GM12864 (cell line): Measurements from ENCODE around the gene AFAP1.

ENCODE experiments used
- DNase-seq: peaks from one replicate; pipeline ENCODE4 v3.0.0-alpha.2; 2011; ENCODE audit warnings: low read depth
- H3K4me3 ChIP-seq: 2 replicates; pipeline ENCODE4 v1.5.1; 2011; ENCODE audit warnings: mild to moderate bottlenecking, low read depth, low read length, control low read depth
- CTCF ChIP-seq: IDR thresholded peaks from 2 replicates; pipeline ENCODE4 v1.5.1; 2011; ENCODE audit warnings: low read depth, mild to moderate bottlenecking, moderate library complexity, low read length, control low read depth, inconsistent platforms; ENCODE audit errors: missing control alignments

AFAP1 gene

DNA sequence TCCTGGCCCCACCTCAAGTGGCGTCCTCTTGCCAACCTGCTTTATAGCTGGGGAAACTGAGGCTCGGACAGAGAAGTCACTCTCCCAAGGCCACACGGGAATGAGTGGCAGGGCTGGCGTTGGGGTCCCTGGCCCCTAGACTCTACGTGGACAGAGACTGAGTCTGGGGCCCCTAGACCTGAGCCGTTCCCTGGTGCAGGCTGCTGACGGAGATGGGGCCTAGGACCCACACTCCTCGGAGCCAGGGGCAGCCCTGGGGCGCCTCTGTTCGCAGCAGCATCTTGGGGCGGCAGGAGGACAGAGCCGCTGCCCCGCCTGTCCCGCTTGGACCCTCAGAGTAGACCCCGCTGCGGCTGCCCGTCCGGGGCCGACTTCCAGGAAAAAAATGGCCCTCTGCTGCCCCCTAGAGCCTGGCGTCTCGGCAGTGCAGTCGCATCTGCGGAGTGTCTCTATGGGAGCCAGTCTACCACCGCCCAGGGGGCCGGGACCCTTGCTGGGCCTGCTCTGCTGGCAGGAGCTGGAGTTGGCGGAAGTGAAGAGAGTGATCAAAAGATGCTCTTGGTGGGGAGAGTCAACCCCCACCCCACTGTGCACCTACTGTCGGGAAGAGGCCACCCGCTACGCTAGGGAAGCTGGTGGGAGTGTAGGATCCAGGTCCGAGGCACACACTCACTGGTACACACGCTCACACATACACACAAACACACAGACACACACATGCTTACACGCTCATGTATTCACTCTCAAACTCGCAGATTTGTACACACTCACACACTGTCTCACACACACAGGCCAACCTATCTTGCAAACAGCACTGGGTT, 220.1 kb downstream of the AFAP1 start:
- H3K4me3 ChIP-seq: no peak overlapping the region
- no peak for DNase-seq
- peak; percentile 76 for TF ChIP-seq CTCF

DNA sequence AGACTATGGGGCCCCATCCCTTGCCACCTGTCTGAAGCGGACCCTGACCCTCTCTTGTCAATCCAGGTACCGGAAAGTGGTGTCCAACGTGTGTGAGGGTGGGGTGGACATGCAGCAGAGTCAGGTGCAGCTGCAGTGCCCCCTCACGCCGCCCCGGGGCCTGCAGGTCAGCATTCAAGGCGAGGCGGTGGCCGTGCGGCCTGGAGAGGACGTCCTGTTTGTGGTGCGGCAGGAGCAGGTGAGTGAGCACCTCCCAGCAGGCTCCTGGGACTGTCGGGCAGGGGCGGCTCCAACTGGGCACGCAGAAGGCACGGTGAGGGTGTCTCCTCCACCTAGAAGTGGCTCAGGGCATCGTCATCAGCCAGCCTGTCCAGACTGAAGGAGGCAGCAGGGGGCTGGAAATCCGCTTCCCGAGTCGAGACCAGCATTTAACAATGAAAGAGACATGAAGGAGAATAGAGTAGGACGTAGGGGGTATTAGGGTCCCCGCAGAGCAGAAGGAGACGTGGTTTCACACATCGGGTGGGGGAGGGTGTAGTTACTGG, 221.6 kb downstream of the AFAP1 start:
- no peak for DNase-seq
- H3K4me3 ChIP-seq: no peak overlapping the region
- TF ChIP-seq CTCF: no peak

DNA sequence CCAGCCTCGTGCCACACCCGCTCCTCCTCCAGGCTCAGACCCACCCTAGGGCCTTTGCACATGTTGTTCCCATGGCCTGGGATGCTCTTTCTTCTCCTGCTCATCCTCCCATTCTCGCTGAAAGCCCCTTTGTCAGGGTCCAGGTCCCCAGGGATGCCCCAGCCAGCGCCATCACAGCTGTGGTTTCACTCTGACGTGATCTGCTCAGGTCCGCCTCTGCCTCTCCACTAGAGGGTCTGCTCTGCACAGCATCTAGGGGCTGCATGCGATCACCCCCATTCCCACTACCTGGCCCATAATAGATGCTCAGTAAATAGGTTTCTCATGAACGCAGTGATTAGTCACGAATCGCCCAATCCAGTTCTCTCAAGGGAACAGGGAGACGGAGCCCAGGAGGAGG, 222.5 kb downstream of the AFAP1 start:
- no peak overlapping the region for H3K4me3 ChIP-seq
- DNase-seq: no peak
- TF ChIP-seq CTCF: no peak

GRCh38 chr4:7716010-7716721, 223.5 kb downstream of the AFAP1 start:
- H3K4me3 ChIP-seq: no peak overlapping the region
- TF ChIP-seq CTCF: no peak
- no peak for DNase-seq

DNA sequence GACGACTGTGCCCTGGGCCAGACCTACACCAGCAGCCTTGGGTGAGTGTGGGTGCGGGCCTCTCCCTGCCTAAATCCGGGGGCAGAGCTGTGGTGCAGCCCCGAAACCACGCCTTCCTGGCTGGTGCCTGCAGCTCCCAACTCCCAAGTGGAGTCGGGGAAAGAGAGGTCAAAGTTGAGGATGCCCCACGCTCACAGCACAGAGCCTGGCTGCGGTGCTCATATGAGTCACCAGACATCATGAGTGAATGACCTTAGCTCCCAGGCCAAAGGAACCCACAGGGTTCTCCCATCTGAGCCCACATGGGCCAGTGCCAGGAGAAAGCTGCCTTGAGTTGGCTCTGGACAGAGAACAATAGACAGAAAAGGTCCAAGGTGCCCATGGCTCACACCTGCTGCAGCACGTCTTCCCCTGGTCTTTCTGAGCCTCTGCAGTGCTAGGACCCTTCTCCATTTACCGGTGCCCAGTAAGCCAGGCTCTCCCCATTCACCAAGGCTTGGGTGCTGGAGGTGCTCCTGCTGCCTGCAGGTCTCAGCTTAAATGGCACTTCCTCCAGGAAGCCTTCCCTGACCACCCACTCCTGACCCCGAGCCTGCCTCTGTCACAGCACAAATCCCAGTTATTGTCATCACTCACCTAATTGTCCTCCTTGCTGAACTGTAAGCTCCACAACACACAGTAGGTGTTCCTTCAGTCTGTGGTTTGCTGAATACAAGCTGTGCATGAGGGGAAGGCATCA, 224.2 kb downstream of the AFAP1 start:
- DNase-seq: no peak
- no peak overlapping the region for H3K4me3 ChIP-seq
- no peak for TF ChIP-seq CTCF

DNA sequence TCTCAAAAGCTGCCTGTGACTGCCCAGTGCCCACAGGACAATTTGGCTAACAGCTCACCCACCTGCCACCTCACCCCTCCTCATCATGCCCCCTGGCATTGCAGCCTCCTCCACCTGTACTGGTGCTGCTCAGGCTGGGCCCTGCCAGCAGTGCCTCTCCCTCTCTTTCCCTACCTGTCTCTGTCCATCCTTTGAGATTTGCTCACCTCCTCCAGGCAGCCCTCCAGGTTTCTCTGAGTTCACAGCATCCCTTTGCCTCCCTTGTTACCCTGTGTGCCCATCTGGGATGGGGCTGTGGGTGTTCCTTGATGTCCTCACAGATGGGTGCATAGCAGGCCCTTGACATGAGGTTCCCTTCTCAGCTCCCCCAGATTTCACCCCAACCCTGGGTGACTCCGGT, 224.9 kb downstream of the AFAP1 start:
- no peak overlapping the region for H3K4me3 ChIP-seq
- no peak for DNase-seq
- no peak for TF ChIP-seq CTCF
